NB4 (cell line): ENCODE measurements around the gene CCL4L2.
A peak's percentile ranks its signal among the peaks of the same experiment; 100 is the strongest.
"Not testable (repeated sequence)": the region's sequence is repeated elsewhere in the genome, so short reads cannot be mapped to it uniquely, and the experiment has no call there.

ENCODE experiments used
- DNase-seq: peaks from one replicate; pipeline ENCODE4 v3.0.0; 2010; ENCODE audit warnings: low read depth
- H3K4me3 ChIP-seq: one replicate; pipeline ENCODE4 v1.5.1; 2011; ENCODE audit warnings: mild to moderate bottlenecking, low read depth, low read length, moderate library complexity
- MAX ChIP-seq: IDR thresholded peaks from 2 replicates; pipeline ENCODE4 v1.6.1; 2011; ENCODE audit warnings: low read depth, low read length
- MYC ChIP-seq: IDR thresholded peaks from 2 replicates; pipeline ENCODE4 v1.6.1; 2011; ENCODE audit warnings: low read depth, low read length
- POLR2A ChIP-seq: IDR thresholded peaks from 2 replicates; pipeline ENCODE4 v1.6.1; 2011; ENCODE audit warnings: mild to moderate bottlenecking; ENCODE audit not compliant: insufficient read length; ENCODE audit errors: extremely low read depth
- TF ChIP-seq, protein P1 (sequence below): IDR thresholded peaks from one replicate; pipeline ENCODE4 v1.5.1; 2012; ENCODE audit warnings: low read depth, low read length

CCL4L2 gene

DNA sequence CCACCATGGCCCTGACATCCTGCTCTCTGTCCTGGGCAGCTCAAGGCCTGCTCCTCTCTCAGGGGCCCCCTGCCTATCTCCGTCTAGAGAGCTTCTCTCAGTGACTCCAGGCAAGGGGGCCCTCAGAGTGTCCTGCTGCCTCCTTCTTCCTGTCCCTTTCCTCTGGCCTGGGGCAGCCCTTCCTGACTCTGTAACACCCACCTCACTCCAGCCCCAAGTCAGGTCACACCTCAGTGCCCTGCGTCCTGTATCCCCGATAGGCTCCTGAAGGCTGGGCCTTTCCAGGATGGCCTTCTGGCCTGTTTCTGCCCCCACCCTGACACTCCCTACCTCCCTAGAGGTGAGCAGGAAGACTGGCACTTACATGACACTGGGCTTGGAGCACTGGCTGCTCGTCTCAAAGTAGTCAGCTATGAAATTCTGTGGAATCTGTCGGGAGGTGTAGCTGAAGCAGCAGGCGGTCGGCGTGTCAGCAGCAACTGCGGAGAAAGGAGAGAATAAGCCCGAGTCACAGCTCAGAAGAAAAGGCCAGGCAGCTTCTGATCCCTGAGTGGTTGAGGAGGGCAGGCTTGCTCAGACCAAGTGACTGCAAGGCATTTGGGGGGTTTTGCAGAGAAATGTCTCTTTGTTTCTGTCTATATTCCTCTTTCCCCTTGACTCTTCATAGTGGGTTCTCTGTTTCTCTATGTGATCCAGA lies 15.3 kb upstream of the CCL4L2 start:
- peak; percentile 42 for DNase-seq
- TF ChIP-seq POLR2A: no peak
- no peak for TF ChIP-seq MYC
- no peak for TF ChIP-seq MAX
- TF ChIP-seq, protein P1, sequence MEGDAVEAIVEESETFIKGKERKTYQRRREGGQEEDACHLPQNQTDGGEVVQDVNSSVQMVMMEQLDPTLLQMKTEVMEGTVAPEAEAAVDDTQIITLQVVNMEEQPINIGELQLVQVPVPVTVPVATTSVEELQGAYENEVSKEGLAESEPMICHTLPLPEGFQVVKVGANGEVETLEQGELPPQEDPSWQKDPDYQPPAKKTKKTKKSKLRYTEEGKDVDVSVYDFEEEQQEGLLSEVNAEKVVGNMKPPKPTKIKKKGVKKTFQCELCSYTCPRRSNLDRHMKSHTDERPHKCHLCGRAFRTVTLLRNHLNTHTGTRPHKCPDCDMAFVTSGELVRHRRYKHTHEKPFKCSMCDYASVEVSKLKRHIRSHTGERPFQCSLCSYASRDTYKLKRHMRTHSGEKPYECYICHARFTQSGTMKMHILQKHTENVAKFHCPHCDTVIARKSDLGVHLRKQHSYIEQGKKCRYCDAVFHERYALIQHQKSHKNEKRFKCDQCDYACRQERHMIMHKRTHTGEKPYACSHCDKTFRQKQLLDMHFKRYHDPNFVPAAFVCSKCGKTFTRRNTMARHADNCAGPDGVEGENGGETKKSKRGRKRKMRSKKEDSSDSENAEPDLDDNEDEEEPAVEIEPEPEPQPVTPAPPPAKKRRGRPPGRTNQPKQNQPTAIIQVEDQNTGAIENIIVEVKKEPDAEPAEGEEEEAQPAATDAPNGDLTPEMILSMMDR: no peak
- H3K4me3 ChIP-seq: peak overlapping the region; percentile 47

DNA sequence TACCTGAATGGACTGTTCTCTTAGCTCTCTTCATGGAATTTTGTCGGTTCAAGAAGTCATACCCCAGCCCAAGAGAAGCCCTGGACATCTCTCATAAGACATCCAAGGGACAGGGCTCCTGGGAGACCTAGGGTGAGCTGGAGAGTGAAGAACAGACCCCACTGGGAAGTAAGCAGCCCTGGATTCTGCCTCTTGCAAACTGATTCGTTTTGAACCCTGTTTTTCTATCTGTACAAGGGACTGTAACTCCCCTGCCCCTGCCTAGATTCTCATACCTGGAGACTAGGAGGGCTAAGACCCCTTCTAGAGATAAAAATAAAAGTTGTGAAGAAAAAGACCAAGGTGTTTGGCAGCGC lies 14.8 kb upstream of the CCL4L2 start:
- H3K4me3 ChIP-seq: peak overlapping the region; percentile 47
- no peak for DNase-seq
- TF ChIP-seq, protein P1: no peak
- TF ChIP-seq MAX: no peak
- no peak for TF ChIP-seq POLR2A
- TF ChIP-seq MYC: no peak

- TF ChIP-seq MAX (no peak), POLR2A (no peak), MYC (no peak)
- TF ChIP-seq, protein P1: no peak
- peak overlapping the region; percentile 47 for H3K4me3 ChIP-seq
- DNase-seq: peak; percentile 61
These were observed 13.5 kb upstream of the CCL4L2 start for GRCh38 chr17:36197387-36197703.

DNA sequence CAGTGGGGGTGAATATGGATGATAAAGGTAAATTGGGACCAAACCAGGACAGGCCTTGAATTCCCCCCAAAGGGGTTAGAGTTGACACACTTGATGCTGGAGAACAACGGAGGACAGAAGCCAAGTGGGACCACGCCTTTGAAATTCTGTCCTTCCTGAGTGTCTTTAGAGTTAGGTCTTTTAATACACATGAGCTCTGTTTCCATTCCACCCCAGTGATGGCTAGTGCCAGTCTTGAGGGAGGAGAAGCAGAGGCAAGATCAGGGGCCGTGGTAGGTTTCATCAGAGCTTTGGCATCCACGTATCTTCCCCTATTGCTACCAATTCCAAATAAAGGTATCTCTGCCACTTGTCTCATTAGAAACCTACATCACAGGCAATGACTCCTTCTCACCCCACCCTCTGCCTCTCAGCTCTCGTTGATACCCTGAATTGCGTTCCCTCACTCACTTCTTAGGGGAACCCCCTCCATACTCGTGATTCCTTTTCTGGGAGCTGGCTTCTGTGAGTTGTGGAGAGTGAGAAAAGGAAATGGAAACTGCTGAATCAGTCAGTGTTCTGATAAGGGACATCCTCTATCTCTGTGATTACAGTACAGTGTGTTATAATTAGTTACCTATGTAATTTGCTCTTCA lies 11.9 kb upstream of the CCL4L2 start:
- H3K4me3 ChIP-seq: no peak overlapping the region
- no peak for DNase-seq
- TF ChIP-seq, protein P1: no peak
- TF ChIP-seq POLR2A (no peak), MAX (no peak), MYC (no peak)

DNA sequence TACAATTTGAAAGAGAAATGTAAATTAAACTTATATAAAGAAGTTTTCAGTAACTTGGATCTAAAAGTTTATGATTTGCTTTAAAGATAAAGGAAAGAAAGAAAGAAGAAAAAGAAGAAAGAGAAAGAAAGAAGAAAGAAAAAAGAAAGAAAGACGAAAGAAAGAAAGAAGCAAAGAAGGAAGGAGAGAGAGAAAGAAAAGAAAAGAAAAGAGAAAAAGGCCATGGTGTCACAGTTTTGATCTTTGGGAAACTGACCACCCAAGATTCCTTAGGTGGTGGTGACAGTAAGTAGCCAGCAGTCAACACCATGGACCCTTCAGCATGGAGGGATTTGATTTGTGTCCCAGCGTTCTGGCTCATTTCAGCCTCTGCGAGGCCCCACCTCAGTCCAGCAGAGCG lies 9.8 kb upstream of the CCL4L2 start:
- not testable (repeated sequence) for DNase-seq, H3K4me3 ChIP-seq

DNA sequence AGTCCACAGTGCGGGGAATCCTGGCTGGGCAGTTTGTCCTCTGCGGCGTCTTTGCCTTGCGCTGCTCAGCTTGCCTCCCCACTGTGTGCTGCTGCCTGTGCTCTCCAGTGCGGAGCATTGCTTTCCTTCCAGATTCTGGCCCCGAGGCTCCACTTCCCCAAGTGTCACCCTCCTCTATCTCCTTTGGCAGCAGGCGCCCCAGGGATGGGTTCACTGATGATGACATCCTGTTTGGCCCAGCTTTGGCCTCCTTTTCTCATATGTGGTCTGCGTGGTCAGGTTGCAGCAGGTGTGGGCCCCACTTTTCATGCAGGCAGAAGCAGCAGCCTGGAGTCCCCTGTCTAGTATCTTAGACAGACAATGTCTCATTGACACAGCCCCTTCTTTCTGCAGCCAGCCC lies 9.4 kb upstream of the CCL4L2 start:
- DNase-seq: peak; percentile 77

GRCh38 chr17:36203335-36203734 lies 7.5 kb upstream of the CCL4L2 start:
- no peak overlapping the region for H3K4me3 ChIP-seq
- TF ChIP-seq, protein P1: no peak
- no peak for TF ChIP-seq MYC
- no peak for TF ChIP-seq MAX
- TF ChIP-seq POLR2A: no peak
- no peak for DNase-seq

More for the DNA sequence above, 9.4 kb upstream of the CCL4L2 start:
- not testable (repeated sequence) for H3K4me3 ChIP-seq
